ENCODE measurements around the gene EME2. TPM values are rescaled to one million over a fixed set of nuclear protein-coding genes. Genes with fewer than 3 reads are reported as not detected.

Gene EME2
- total and polyA plus RNA-seq, 2 of the 13 experiments (the other 11 are each of a cell fraction or from before 2014, with no cell fraction given) = 4.4 to 7.6 TPM

GRCh38 chr16:1794221-1794871 is 21.7 kb downstream of the EME2 start (continued):
- TF ChIP-seq ZNF761 (CRISPR knock-in tag; conservative IDR thresholded peaks at IDR 0.05) = no peak
- TF ChIP-seq MAFF (IDR thresholded peaks at IDR 0.05; ENCODE audit: low read depth, low read length) = no peak
- no peak for TF ChIP-seq MATR3 (CRISPR knock-in tag; IDR thresholded peaks at IDR 0.05)
- TF ChIP-seq ZNF781 (CRISPR knock-in tag; IDR thresholded peaks at IDR 0.05; ENCODE audit: borderline replicate concordance, not compliant biosample characterization) = no peak
- no peak for TF ChIP-seq ATF3 (CRISPR knock-in tag; IDR thresholded peaks at IDR 0.05)
- TF ChIP-seq TOPORS (CRISPR knock-in tag; IDR thresholded peaks at IDR 0.05) = no peak
- TF ChIP-seq GTF3A (CRISPR knock-in tag; conservative IDR thresholded peaks at IDR 0.05) = no peak
- no peak for TF ChIP-seq ZNF180 (CRISPR knock-in tag; IDR thresholded peaks at IDR 0.05; ENCODE audit: borderline replicate concordance, low read depth)
- TF ChIP-seq HCFC1 (IDR thresholded peaks at IDR 0.05; ENCODE audit: low read depth, low read length) = 0 out of 2 replicates have a peak, but pooled peaks have one; percentile 6
- no peak for TF ChIP-seq ZNF567 (CRISPR knock-in tag; IDR thresholded peaks at IDR 0.05; ENCODE audit: borderline replicate concordance)
- TF ChIP-seq FOSL1 (CRISPR knock-in tag; IDR thresholded peaks at IDR 0.05; ENCODE audit: borderline replicate concordance) = no peak
- peak; percentile 44; the same call in 1 of the 2 replicates for TF ChIP-seq KDM3A (CRISPR knock-in tag; IDR thresholded peaks at IDR 0.05; ENCODE audit: low read depth)
- TF ChIP-seq NFKBIZ (CRISPR knock-in tag; IDR thresholded peaks at IDR 0.05) = no peak
- TF ChIP-seq ZFX (CRISPR knock-in tag; IDR thresholded peaks at IDR 0.05; ENCODE audit: low read depth) = peak; percentile 64
- peak; percentile 55 for TF ChIP-seq AKAP8 (CRISPR knock-in tag; IDR thresholded peaks at IDR 0.05)
- TF ChIP-seq MXD3 (CRISPR knock-in tag; IDR thresholded peaks at IDR 0.05) = peak; percentile 29; the same call in 1 of the 2 replicates
- TF ChIP-seq FOXP1 (IDR thresholded peaks at IDR 0.05) = no peak
- TF ChIP-seq FOXP1 (CRISPR knock-in tag; IDR thresholded peaks at IDR 0.05) = 0 out of 2 replicates have a peak, but pooled peaks have one; percentile 14
- TF ChIP-seq U2AF1 (optimal IDR thresholded peaks at IDR 0.05; ENCODE audit: low read depth, low read length) = peak; percentile 27
- TF ChIP-seq ARNT2 (CRISPR knock-in tag; IDR thresholded peaks at IDR 0.05; ENCODE audit: low read depth) = no peak
- no peak for TF ChIP-seq FOXJ3 (CRISPR knock-in tag; IDR thresholded peaks at IDR 0.05; ENCODE audit: borderline replicate concordance)
- TF ChIP-seq ELF4 (CRISPR knock-in tag; IDR thresholded peaks at IDR 0.05; ENCODE audit: borderline replicate concordance) = no peak
- no peak for TF ChIP-seq REXO4 (CRISPR knock-in tag; IDR thresholded peaks at IDR 0.05; ENCODE audit: borderline replicate concordance)
- TF ChIP-seq TCF12 (IDR thresholded peaks at IDR 0.05) = no peak
- peak; percentile 30; the same call in 1 of the 2 replicates for TF ChIP-seq TCF12 (CRISPR knock-in tag; IDR thresholded peaks at IDR 0.05)
- peak in 1 of 2 experiments; percentile 39; a peak in 1 of 4 replicates for TF ChIP-seq KLF16 (CRISPR knock-in tag; IDR thresholded peaks at IDR 0.05)
- TF ChIP-seq PLSCR1 (CRISPR knock-in tag; IDR thresholded peaks at IDR 0.05; ENCODE audit: borderline replicate concordance) = no peak
- no peak for TF ChIP-seq ZNF17 (CRISPR knock-in tag; IDR thresholded peaks at IDR 0.05)
- no peak for TF ChIP-seq MAFG (CRISPR knock-in tag; IDR thresholded peaks at IDR 0.05)
- 0 out of 2 replicates have a peak, but pooled peaks have one; percentile 61 for TF ChIP-seq ZNF614 (CRISPR knock-in tag; IDR thresholded peaks at IDR 0.05; ENCODE audit: borderline replicate concordance)
- peak; percentile 50; the same call in 1 of the 2 replicates for TF ChIP-seq THAP11 (CRISPR knock-in tag; IDR thresholded peaks at IDR 0.05)
- no peak; the same call in 1 of the 2 replicates for TF ChIP-seq ZNF670 (CRISPR knock-in tag; IDR thresholded peaks at IDR 0.05; ENCODE audit: borderline replicate concordance)
- no peak for TF ChIP-seq ZNF329 (CRISPR knock-in tag; IDR thresholded peaks at IDR 0.05; ENCODE audit: low read depth)

Data from HepG2 (cell line).